SJSA1 (cell line): ENCODE data around the gene LSG1. TPM values are rescaled to one million over a fixed set of nuclear protein-coding genes. Genes with fewer than 3 reads are reported as not detected.

Experiments used
- total RNA-seq: library from RNA; depleted of rRNA; stranded (reverse); fragments of >200 nt; shearing (Covaris generic); gene quantifications from 2 replicates; pipeline ENCODE4 v1.2.3, GENCODE V29; 2014; rRNA removed

LSG1 gene
- total RNA-seq, 1 experiment from 2014 or later: 36.3 TPM

Other genes starting within 250 kb of the LSG1 start
- gene ATP13A3, start 185.2 kb downstream of the LSG1 start, total RNA-seq: 119 and 135 TPM in 2 replicates
- gene TMEM44, start 38.8 kb downstream of the LSG1 start, total RNA-seq: 12.2 and 18.2 TPM in 2 replicates
- 14.2 and 17.6 TPM in 2 replicates for gene FAM43A, start 13.7 kb upstream of the LSG1 start, total RNA-seq